ENCODE measurements around the gene LMBRD2.
A peak's percentile ranks its signal among the peaks of the same experiment; 100 is the strongest.

LMBRD2 gene

DNA sequence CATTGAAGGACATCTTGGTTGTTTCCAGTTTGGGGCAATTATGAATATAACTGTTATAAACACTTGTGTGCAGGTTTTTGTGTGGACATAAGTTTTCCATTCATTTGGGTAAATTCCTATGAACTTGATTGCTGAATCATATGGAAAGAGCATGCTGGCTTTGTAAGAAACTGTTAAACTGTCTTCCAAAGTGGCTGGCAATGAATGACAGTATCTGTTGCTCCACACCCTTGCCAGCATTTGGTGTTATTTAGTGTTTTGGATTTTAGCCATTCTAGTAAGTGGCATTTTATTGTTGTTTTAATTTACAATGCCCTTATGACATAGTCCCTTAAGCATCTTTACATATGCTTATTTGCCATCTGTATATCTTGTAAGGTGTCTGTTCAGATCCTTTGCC lies 55.2 kb downstream of the LMBRD2 start:
- no peak for DNase-seq

DNA sequence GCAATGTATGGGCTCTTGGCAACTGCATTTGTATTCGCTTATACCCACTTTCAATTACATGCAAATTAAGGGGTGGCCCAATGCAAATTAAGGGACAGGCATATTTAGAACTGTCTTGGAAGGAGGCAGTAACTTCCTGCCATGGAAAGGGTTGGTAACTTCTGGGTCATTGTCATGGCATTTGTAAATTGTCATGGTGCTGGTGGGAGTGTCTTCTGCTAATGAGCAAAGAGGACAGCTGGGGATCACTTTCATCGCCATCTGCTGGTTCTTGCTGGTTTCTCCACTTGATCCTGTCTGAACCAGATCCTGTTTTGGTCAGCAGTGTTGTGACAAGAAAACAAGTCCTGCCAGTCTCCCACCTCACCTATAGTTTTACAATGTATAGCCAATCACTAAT lies 61.7 kb downstream of the LMBRD2 start:
- DNase-seq: no peak

DNA sequence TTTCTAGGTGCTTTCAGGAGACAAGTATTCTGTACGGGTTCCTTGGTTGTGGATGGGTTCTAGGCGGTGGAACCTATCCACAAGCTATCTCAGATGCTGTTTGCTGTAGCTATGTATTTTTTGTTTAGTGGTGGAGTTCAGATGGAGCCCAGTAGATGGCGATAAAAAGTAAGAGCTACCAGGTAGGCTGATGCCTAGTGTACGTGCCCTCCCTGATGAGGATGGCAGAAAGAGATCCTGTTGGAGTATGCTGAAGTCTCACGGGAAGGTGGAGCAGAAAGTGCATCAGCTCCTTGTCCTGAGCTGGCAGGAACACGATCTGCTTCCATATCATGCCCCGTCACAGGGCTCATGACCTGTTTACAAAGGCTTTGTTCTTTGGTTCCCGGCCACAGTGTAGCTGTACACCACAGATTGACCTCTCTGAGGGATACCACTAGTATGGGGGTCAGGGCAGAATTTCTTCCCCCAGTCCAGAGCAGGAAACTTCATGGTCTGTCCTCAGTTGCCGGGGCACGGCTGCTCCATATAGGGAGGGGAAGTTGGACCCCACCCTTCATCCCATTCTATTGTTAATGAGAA lies 72.4 kb downstream of the LMBRD2 start:
- peak; percentile 55 for DNase-seq

DNA sequence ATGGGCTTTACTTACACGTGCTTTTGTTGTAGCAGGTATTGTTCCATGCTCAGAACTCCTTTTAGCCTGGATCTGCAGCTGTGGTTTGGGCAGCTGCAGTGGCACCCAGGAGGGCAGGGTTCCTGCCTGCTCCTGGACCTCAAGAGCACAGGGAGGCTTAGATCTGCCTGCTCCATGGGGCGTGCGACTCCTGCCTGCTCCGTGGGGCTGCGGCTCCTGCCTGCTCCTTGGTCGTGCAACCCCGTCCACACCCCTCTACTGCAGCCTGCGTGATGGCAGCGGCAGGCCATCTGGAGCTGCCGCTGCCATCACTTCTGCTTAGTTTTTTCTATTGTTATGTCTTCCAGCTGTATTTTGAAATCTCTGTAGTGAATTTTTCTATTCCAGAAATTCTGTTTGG lies 73.3 kb downstream of the LMBRD2 start:
- DNase-seq: no peak

- DNase-seq: peak; percentile 3
Measured at GRCh38 chr5:36073595-36074216, 78.0 kb downstream of the LMBRD2 start.

DNA sequence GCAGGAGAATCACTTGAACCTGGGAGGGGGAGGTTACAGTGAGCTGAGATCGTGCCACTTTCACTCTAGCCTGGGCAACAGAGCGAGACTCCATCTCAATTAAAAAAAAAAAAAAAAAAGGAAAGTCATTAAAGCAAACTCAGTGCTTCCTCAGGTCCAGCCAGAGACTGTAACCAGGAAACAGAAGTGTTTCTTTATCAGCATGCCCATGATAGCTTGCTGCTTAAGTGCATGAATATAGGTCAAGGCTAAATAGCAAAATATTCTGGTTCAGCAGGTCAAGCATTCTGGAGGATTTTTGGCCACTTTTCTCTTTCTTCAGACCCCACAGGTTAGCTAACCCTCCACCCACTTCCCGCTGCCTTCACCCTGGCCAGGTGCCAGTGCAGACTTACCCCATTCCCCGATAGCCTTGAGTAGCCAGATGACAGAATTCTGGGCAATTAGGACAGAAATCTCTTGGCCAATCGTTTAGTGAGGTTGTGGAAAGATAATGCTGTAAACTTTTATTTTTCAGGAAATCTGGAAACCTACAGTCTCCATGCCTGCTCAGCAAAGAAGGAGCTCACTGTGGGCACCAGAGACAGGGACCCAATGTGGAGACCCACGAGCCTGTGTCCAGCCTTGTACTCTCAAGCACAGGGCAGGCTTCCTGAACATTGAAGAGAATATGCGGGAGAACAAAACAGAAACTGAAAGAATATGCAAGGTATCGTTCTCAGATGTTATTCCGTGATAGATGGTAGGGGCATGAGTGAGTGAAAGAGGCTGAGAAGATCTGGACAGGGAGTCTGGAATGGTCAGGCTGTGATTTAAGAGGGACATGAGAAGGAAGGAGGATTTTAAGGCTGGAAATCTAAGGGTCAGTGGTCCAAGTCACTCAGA lies 80.8 kb downstream of the LMBRD2 start:
- DNase-seq: no peak

- no peak for DNase-seq
Measured at GRCh38 chr5:36068751-36069281, 82.9 kb downstream of the LMBRD2 start.

DNA sequence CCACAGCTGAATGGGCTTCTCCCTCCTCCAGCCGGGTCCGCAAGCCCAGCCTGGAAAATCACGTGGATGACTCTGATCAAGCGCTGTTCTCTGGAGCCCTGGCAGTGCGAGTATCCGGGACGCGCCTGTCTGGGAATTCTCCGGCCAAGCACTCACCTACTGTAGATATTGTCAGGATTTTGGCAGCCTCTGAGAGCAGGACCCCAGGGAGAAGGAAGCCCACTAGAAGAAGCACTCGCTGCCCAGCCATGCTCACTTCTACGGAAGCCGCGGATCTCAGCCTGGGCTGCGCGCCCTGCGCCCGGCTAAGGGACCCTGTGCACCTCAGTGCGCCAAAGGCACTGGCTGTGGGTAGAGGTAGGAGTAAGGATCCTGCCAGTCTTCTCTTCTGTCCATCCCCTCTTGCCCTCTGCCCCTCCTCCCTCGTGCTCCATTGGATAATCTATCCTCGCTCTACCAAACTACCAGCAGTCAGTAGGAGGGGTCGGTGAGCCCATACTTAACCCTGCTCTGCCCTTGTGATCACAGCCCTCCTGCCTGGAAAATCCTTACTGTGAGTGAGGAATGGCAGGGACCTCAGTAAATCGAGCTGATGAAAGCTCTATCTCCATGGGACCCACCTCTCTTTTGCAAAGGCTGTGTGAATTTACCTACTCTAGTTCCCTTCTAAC lies 85.0 kb downstream of the LMBRD2 start, which contains the start of gene UGT3A2:
UGT3A2 (minus strand) TSS at position 343 of the 671 bp plus-strand sequence; CDS start at position 250, 93 bp downstream.
- DNase-seq: no peak

DNA sequence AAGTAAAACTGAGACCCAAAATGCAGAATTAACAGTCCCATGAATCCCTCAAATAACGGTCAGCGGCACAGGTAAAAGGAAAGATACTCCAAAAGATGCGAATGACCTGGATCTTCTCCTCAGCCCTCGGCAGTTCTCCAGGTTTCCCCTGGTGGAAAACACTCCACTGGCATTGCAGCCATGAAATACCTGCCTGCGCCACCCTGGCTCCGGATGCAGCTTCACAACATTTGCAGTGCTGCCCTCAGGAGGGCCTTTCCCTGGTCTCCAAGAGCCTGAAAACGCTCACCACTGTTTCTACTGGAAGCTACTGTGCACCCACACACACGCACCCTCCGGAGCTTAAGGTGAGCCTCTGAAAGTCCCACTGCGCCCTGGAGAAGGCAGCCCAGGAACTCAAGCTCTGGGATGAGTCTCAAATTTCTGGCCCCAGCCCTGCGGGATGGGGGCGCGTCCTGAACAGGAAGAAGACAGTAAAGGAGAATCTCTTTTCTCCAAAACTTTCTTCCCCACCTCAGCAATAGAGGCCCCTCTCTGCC lies 85.6 kb downstream of the LMBRD2 start:
- no peak for DNase-seq

DNA sequence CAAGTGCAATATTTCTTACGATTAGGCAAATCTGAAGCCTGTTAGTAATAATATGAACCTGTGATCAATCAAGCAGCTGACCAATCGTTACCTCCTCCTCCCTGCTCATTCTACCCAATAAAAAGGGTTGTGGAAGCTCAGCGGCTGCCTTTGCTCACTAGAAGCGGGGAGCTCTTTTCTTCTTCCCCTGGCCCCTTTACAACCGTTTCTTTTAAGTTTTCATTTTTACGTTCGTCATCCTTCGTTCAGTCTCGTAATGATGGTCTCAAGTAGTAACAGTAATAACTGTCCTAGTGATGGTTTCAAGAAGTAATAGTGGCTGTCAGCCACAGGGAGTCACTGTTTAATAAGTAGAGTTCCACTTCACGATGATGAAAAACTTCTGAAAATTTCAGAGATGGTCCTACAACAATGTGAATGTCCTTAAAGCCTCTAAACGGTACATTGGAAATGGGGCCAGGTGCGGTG lies 91.2 kb downstream of the LMBRD2 start:
- DNase-seq: no peak

- DNase-seq: no peak
Measured at GRCh38 chr5:36059571-36060419, 91.9 kb downstream of the LMBRD2 start.

DNA sequence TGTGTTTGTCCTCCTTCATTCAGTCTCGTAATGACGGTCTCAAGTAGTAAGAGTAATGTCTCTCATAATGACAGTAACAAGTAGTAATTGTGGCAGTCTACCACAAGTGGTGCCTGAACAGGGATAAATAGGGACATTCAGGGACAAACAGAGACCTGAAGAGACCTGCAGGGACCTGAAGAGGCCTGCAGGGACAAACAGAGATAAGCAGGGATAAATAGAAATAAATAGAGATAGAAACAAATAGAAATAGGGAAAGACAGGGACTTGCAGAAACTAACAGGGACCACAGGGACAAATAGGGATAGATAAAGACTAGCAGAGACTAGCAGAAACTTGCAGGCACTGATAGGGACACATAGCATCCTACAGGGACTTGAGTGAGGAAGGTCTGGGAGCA lies 92.9 kb downstream of the LMBRD2 start:
- peak; percentile 18 for DNase-seq

DNA sequence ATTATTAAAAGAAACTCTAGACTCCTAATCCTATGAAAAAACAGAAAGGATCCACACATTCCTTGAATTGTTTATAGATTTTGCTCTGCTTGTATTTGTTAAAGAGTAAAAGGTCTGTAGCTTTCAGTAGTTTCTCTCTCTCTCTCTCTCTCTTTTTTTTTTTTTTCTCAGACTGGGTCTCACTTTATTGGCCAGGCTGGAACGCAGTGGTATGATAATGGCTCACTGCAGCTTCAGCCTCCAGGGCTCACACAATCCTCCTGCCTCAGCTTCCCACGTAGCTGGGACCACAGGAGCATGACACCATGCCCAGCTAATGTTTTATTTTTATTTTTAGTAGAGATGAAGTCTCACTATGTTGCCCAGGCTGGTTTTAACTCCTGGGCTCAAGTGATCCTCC lies 94.3 kb downstream of the LMBRD2 start:
- DNase-seq: no peak

- DNase-seq: no peak
Measured at GRCh38 chr5:36056422-36056821, 95.3 kb downstream of the LMBRD2 start.

- DNase-seq: no peak
Measured at GRCh38 chr5:36055984-36056383, 95.7 kb downstream of the LMBRD2 start.

DNA sequence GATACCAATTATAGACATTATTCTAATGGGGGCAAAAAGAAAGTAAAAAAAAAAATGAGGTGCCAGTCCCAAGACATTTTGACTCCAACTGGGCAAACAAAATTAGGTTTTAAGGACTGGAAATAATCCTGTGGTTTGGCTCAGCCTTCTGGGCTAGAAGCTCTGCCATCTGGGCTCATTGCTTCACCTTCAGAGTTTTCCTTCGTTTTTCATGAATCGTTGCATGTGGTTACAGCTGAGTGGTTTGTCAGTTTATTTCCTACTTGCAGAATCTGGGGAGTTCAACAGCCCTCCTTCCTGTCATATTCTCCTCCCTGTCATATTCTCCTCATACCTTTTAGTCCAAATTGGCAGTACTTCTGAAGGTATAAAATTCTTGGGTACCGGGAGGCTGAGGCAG lies 97.0 kb downstream of the LMBRD2 start:
- DNase-seq: no peak

- no peak for DNase-seq
Measured at GRCh38 chr5:36052538-36052937, 99.1 kb downstream of the LMBRD2 start.

DNA sequence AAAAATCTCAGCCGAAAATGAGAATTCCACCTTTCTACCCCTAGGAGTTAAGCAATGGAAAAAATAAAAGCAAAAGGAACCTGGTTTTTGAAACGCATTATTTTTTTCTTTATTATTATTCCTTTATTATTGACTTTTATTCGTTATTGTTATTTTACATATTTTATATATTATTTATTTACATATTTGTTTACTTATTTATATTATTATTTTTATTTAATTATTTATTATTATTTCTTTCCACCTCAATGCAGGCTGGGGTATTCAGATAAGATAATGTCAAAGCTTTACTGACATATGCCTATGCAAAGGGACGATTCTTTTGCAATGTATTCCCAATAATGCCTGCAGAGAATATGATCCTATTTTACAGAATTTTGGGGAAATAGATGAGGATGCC lies 101.7 kb downstream of the LMBRD2 start:
- DNase-seq: no peak
